H1 (cell line): ENCODE measurements around the gene HOXA13. TPM values are rescaled to one million over a fixed set of nuclear protein-coding genes. Genes with fewer than 3 reads are reported as not detected.

Experiments used
- CTCF ChIA-PET: fragments of 300-600 bp; sonication (Branson Sonifier 250); formaldehyde crosslinking; loops from one replicate; lab custom pipeline; 2021; ENCODE audit not compliant: partially characterized antibody; lab: Charles Lee
- POLR2A ChIA-PET: fragments of 300-600 bp; sonication (Branson Sonifier 250); formaldehyde crosslinking; loops from one replicate; lab custom pipeline; 2021; ENCODE audit warnings: inconsistent platforms; ENCODE audit not compliant: partially characterized antibody; lab: Charles Lee
- DNase-seq, 2 experiments: peaks; one replicate each; pipeline versions ENCODE4 v3.0.0 to v3.0.0-alpha.2; 2010 to 2022; ENCODE audit warnings: low spot score in 2 of 2, low read depth in 1 of 2, mixed read lengths in 1 of 2
- FAIRE-seq: peaks from 2 replicates; lab custom pipeline; 2011; peaks lifted over from hg19 to GRCh38; lab: Jason Lieb, UNC
- H2AFZ ChIP-seq: 2 replicates; pipeline ENCODE4 v1.8.1; 2012; ENCODE audit warnings: low read length, inconsistent platforms
- H2AK5ac ChIP-seq: 2 replicates; pipeline ENCODE4 v1.6.1; 2013; ENCODE audit warnings: low read depth, low read length
- H2BK120ac ChIP-seq: replicated peaks from 2 replicates; pipeline ENCODE3; 2013; ENCODE audit warnings: low read depth, low read length, inconsistent platforms
- H2BK12ac ChIP-seq: 2 replicates; pipeline ENCODE4 v1.6.1; 2013; ENCODE audit warnings: low read depth, low read length
- H2BK15ac ChIP-seq: 2 replicates; pipeline ENCODE4 v1.6.1; 2013; ENCODE audit warnings: low read length
- H2BK20ac ChIP-seq: 2 replicates; pipeline ENCODE4 v1.6.1; 2013; ENCODE audit warnings: low read length
- H2BK5ac ChIP-seq: 2 replicates; pipeline ENCODE4 v1.6.1; 2013; ENCODE audit warnings: low read depth, low read length
- H3K14ac ChIP-seq: 2 replicates; pipeline ENCODE4 v1.6.1; 2013; ENCODE audit warnings: inconsistent platforms; ENCODE audit not compliant: insufficient read length
- H3K18ac ChIP-seq: 2 replicates; pipeline ENCODE4 v1.6.1; 2013; ENCODE audit warnings: low read length; ENCODE audit errors: extremely low read depth
- H3K23ac ChIP-seq: 2 replicates; pipeline ENCODE4 v1.6.1; 2013; ENCODE audit warnings: inconsistent platforms; ENCODE audit not compliant: insufficient read length
- H3K23me2 ChIP-seq: 2 replicates; pipeline ENCODE4 v1.6.1; 2013; ENCODE audit warnings: low read depth, low read length
- H3K27ac ChIP-seq: 2 replicates; pipeline ENCODE4 v1.6.1; 2011; ENCODE audit warnings: low read depth, low read length, inconsistent platforms
- H3K27me3 ChIP-seq, 4 experiments: replicated peaks in 1 of 4; 1 replicate in 1 of 4; 2 replicates in 3 of 4; pipeline versions ENCODE4 v1.6.1 to v1.8.1; 2011 to 2013; ENCODE audit warnings: low read length in 3 of 4, mild to moderate bottlenecking in 3 of 4, inconsistent platforms in 2 of 4, mixed read lengths in 2 of 4, moderate library complexity in 1 of 4; ENCODE audit not compliant: control insufficient read depth in 3 of 4, insufficient read depth in 3 of 4; ENCODE audit errors: extremely low read depth in 1 of 4
- H3K36me3 ChIP-seq, 4 experiments: 2 replicates each; pipeline versions ENCODE4 v1.6.1 to v1.8.1; 2011 to 2013; ENCODE audit warnings: mild to moderate bottlenecking in 4 of 4, low read length in 3 of 4, moderate library complexity in 2 of 4, control low read depth in 1 of 4, inconsistent platforms in 1 of 4; ENCODE audit not compliant: insufficient read depth in 4 of 4, control insufficient read depth in 2 of 4
- H3K4ac ChIP-seq: replicated peaks from 2 replicates; pipeline ENCODE3; 2013; ENCODE audit warnings: low read length, low read depth, mixed read lengths, inconsistent platforms; ENCODE audit not compliant: insufficient read length
- H3K4me1 ChIP-seq, 4 experiments: replicated peaks in 1 of 4; 1 replicate in 1 of 4; 2 replicates in 3 of 4; pipeline versions ENCODE4 v1.6.1 to v1.8.1; 2011 to 2013; ENCODE audit warnings: low read length in 3 of 4, inconsistent platforms in 2 of 4, mixed read lengths in 1 of 4; ENCODE audit not compliant: insufficient read depth in 4 of 4, control insufficient read depth in 3 of 4
- H3K4me2 ChIP-seq, 2 experiments: 2 replicates each; pipeline versions ENCODE4 v1.6.1 to v1.8.1; 2011 to 2013; ENCODE audit warnings: low read depth in 2 of 2, low read length in 2 of 2, control low read depth in 1 of 2, inconsistent platforms in 1 of 2, mild to moderate bottlenecking in 1 of 2; ENCODE audit not compliant: insufficient read depth in 1 of 2
- H3K4me3 ChIP-seq, 4 experiments: fragments of 200-600, 300-600 bp in 1 of 4; sonication (generic), shearing (Covaris generic), sonication (Bioruptor Twin) in 1 of 4; 2 replicates each; pipeline versions ENCODE4 v1.5.1 to v1.8.1; 2011 to 2016; ENCODE audit warnings: low read length in 4 of 4, low read depth in 3 of 4, control low read depth in 2 of 4, inconsistent platforms in 2 of 4, mild to moderate bottlenecking in 2 of 4, mixed read lengths in 1 of 4, moderate library complexity in 1 of 4; ENCODE audit not compliant: insufficient read depth in 2 of 4; ENCODE audit errors: extremely low read depth in 1 of 4
- H3K56ac ChIP-seq: replicated peaks from 2 replicates; pipeline ENCODE3; 2013; ENCODE audit warnings: low read depth, mild to moderate bottlenecking, mixed read lengths, low read length, inconsistent platforms; ENCODE audit not compliant: insufficient read length
- H3K79me1 ChIP-seq: 2 replicates; pipeline ENCODE4 v1.6.1; 2013; ENCODE audit warnings: low read depth, low read length, control low read depth
- H3K79me2 ChIP-seq, 2 experiments: 2 replicates each; pipeline versions ENCODE4 v1.6.1 to v1.8.1; 2012 to 2013; ENCODE audit warnings: low read length in 2 of 2, mild to moderate bottlenecking in 2 of 2, inconsistent platforms in 1 of 2; ENCODE audit not compliant: insufficient read depth in 2 of 2, control insufficient read depth in 1 of 2
- H3K9ac ChIP-seq, 4 experiments: replicated peaks in 1 of 4; 1 replicate in 1 of 4; 2 replicates in 3 of 4; pipeline versions ENCODE4 v1.6.1 to v1.8.1; 2011 to 2013; ENCODE audit warnings: low read depth in 3 of 4, low read length in 3 of 4, control low read depth in 2 of 4, mild to moderate bottlenecking in 2 of 4, moderate library complexity in 2 of 4, inconsistent platforms in 1 of 4; ENCODE audit errors: extremely low read depth in 1 of 4
- H3K9me3 ChIP-seq, 2 experiments: 2 replicates each; pipeline versions ENCODE4 v1.6.1 to v1.8.1; 2012 to 2013; ENCODE audit warnings: mild to moderate bottlenecking in 2 of 2, moderate library complexity in 2 of 2, control low read depth in 1 of 2, inconsistent platforms in 1 of 2, low read depth in 1 of 2, low read length in 1 of 2, mixed read lengths in 1 of 2; ENCODE audit not compliant: insufficient read depth in 2 of 2
- H4K20me1 ChIP-seq, 2 experiments: replicated peaks in 1 of 2; 2 replicates each; pipeline versions ENCODE3 to v1.8.1; 2011 to 2013; ENCODE audit warnings: inconsistent platforms in 2 of 2, low read length in 2 of 2, mild to moderate bottlenecking in 1 of 2; ENCODE audit not compliant: insufficient read depth in 2 of 2, control insufficient read depth in 1 of 2
- H4K5ac ChIP-seq: 2 replicates; pipeline ENCODE4 v1.6.1; 2013; ENCODE audit warnings: low read length, low read depth, mixed read lengths, inconsistent platforms; ENCODE audit not compliant: insufficient read length
- H4K8ac ChIP-seq: 2 replicates; pipeline ENCODE4 v1.8.0; 2013; ENCODE audit warnings: mild to moderate bottlenecking, moderate library complexity, low read length, inconsistent platforms; ENCODE audit not compliant: insufficient read depth; ENCODE audit errors: extremely low read depth
- H4K91ac ChIP-seq: replicated peaks from 2 replicates; pipeline ENCODE3; 2013; ENCODE audit warnings: low read length, mixed read lengths, inconsistent platforms; ENCODE audit not compliant: insufficient read length
- EZH2 ChIP-seq: fragments of 200-600 bp; sonication (generic); IDR thresholded peaks from 2 replicates; pipeline ENCODE4 v1.7.1; 2012; ENCODE audit warnings: low read depth, mild to moderate bottlenecking, moderate library complexity, low read length, inconsistent platforms; ENCODE audit not compliant: severe bottlenecking
- RNF2 ChIP-seq: fragments of 200-900, 300-1000 bp; sonication (generic); IDR thresholded peaks from 2 replicates; pipeline ENCODE4 v1.7.1; 2016; ENCODE audit warnings: borderline replicate concordance, low read depth, mild to moderate bottlenecking, antibody characterized with exemption, low read length; ENCODE audit not compliant: poor library complexity, severe bottlenecking; ENCODE audit errors: missing control alignments
- SP1 ChIP-seq: IDR thresholded peaks from 2 replicates; pipeline ENCODE4 v1.6.1; 2011; ENCODE audit warnings: low read depth, low read length
- TEAD4 ChIP-seq: IDR thresholded peaks from 2 replicates; pipeline ENCODE4 v1.6.1; 2012; ENCODE audit warnings: low read depth, low read length, inconsistent platforms, mixed read lengths
- WGBS, 2 experiments: shearing (Covaris generic) in 1 of 2; methylation state at CpG; one replicate each; pipeline versions ENCODE4 v1.1.6 to v1.1.7; 2013 to 2015; ENCODE audit warnings: low lambda C conversion rate in 2 of 2, mixed read lengths in 2 of 2, inconsistent platforms in 1 of 2, low coverage in 1 of 2, missing lambda C conversion rate in 1 of 2; ENCODE audit not compliant: insufficient replicate concordance in 2 of 2, insufficient coverage in 1 of 2, insufficient read length in 1 of 2; ENCODE audit errors: extremely low coverage in 1 of 2, missing lambda C conversion rate in 1 of 2; 5-methylcytosine and 5-hydroxymethylcytosine counted together
- polyA plus RNA-seq, 7 experiments: library from polyadenylated mRNA; depleted of rRNA in 3 of 7; stranded (reverse) in 5 of 7; unstranded in 2 of 7; fragments of >200 nt in 5 of 7; fragments of 200-250 nt in 2 of 7; gene quantifications; 1 replicate in 5 of 7; 2 replicates in 1 of 7; 4 replicates in 1 of 7; pipeline versions ENCODE4 v1.2.1 to v1.2.3, GENCODE V29; 2011 to 2013; ENCODE audit warnings: missing spikeins in 2 of 7, mixed read lengths in 2 of 7
- total RNA-seq: library from RNA; stranded (reverse); fragmentation: NEBNext Ultra II Directional; extraction: Animal tissue kit (Norgen Biotek cat#: 25700); gene quantifications from 2 replicates; pipeline ENCODE4 v1.2.1, GENCODE V29; 2021

The HOXA13 gene
- total and polyA plus RNA-seq, 2 of the 8 experiments (the other 6 are each of a cell fraction or from before 2014, with no cell fraction given): not detected

GRCh38 chr7:27241189-27242056 is 41.5 kb upstream of the HOXA13 start:
- CTCF ChIA-PET: interaction anchor here (0.8 to 7.9 kb wide), 10 partner anchors 16 to 333 kb away, joined by 3 to 57 read pairs (median 4); no protein-coding TSS in a partner anchor
- 1% methylated on average over 17 of the region's 17 CpGs; no CpG with 5 or more reads in 1 of the 2 experiments for WGBS, 2 experiments

More at GRCh38 chr7:27241189-27242056, 41.5 kb upstream of the HOXA13 start:
- TF ChIP-seq RNF2 (peak; percentile 89), TEAD4 (peak; percentile 73), SP1 (peak; percentile 34; the same call in 1 of the 2 replicates), EZH2 (no peak)
- TF ChIP-seq, all 59 proteins: peak for 3
- H3K9me3 ChIP-seq: no peaks in the 10 kb centered on the region
- peak overlapping the region; percentile 8 to 27; a peak in 3 of 4 replicates for H3K4me2 ChIP-seq
- H2BK5ac ChIP-seq: no peak overlapping the region
- no peak overlapping the region for H2AFZ ChIP-seq
- no peak overlapping the region for H3K23ac ChIP-seq
- H3K56ac ChIP-seq: no peak overlapping the region
- POLR2A ChIA-PET: interaction anchor here (1.1 kb wide), 1 partner anchor 11 kb away, joined by 3 read pairs; no protein-coding TSS in a partner anchor
- H3K79me1 ChIP-seq: no peaks in the 10 kb centered on the region
- H4K91ac ChIP-seq: no peak overlapping the region
- no peak overlapping the region for H4K8ac ChIP-seq
- H3K79me2 ChIP-seq: no peaks in the 10 kb centered on the region
- peak overlapping the region; percentile 68; the same call in 1 of the 2 replicates for H2BK12ac ChIP-seq
- H3K4me3 ChIP-seq: no peak overlapping the region
- peaks cover 0 to 8% (median 0%) of the 10 kb centered on the region in 4 experiments; a peak in 1 of 8 replicates for H3K36me3 ChIP-seq
- no peak overlapping the region for H3K4ac ChIP-seq
- no peak overlapping the region for H2BK15ac ChIP-seq
- H3K9ac ChIP-seq: no peak overlapping the region
- H4K20me1 ChIP-seq: peaks cover 30 to 52% of the 10 kb centered on the region in 2 experiments
- H2BK20ac ChIP-seq: no peak overlapping the region
- no peak overlapping the region for H2AK5ac ChIP-seq
- DNase-seq (peak in 1 of 2 experiments; percentile 65), FAIRE-seq (no peak)
- H3K23me2 ChIP-seq: peaks cover 3% of the 10 kb centered on the region; the same call in 1 of the 2 replicates
- H3K18ac ChIP-seq: no peak overlapping the region; the same call in 1 of the 2 replicates
- H2BK120ac ChIP-seq: no peak overlapping the region
- peaks cover 7 to 49% (median 23%) of the 10 kb centered on the region in 4 experiments for H3K4me1 ChIP-seq
- H4K5ac ChIP-seq: no peak overlapping the region
- H3K27me3 ChIP-seq: peaks cover 99 to 100% (median 100%) of the 10 kb centered on the region in 4 experiments
- no peak overlapping the region for H3K14ac ChIP-seq
- H3K27ac ChIP-seq: no peak overlapping the region
